ENCODE results near the gene IKBKG.

The IKBKG gene

DNA sequence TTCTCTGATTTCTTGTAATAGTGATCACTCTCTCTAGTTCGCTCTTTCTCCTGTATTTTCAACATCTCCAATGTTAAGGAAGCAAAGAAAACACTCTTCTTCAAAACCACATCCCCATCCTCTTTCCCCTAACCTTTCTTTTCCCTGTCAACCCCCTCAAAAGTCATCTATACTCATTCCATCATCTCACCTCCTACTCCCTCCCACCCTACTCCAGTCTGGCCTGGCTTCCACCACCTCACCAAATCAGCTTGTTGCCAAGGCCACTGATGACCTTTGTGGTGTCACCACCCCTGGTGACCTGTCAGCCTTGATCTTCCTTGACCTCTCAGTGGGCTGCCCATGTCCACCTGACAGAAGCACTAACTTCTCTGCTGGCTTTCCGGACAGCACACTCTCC, 33.7 kb upstream of the IKBKG start:
- CTCF ChIA-PET = no interaction called here
- POLR2A ChIA-PET = interaction anchor here (4.6 kb wide), 1 partner anchor 24 kb away, joined by 21 read pairs; the partner anchor contains the start of gene SLC10A3
- no peak for TF ChIP-seq LEF1 (IDR thresholded peaks at IDR 0.05; ENCODE audit: borderline replicate concordance)
- no peak for TF ChIP-seq TARDBP (IDR thresholded peaks at IDR 0.05)
- no peak for TF ChIP-seq HDGF (IDR thresholded peaks at IDR 0.05; ENCODE audit: borderline replicate concordance)
- TF ChIP-seq FOXK2 (IDR thresholded peaks at IDR 0.05) = no peak
- no peak for TF ChIP-seq ZNF384 (IDR thresholded peaks at IDR 0.05)
- no peak for TF ChIP-seq SUZ12 (IDR thresholded peaks at IDR 0.05)
- TF ChIP-seq ARNT (IDR thresholded peaks at IDR 0.05) = no peak
- TF ChIP-seq FOXA1 (IDR thresholded peaks at IDR 0.05) = no peak
- no peak for TF ChIP-seq FOXM1 (IDR thresholded peaks at IDR 0.05; ENCODE audit: borderline replicate concordance)
- no peak for TF ChIP-seq PKNOX1 (IDR thresholded peaks at IDR 0.05)
- TF ChIP-seq NFRKB (IDR thresholded peaks at IDR 0.05) = no peak
- no peak for DNase-seq (ENCODE audit: extremely low spot score)

- ChIA-PET POLR2A (interaction anchor here (0.9 to 4.6 kb wide), 4 partner anchors 12 to 37 kb away, joined by 3 to 21 read pairs (median 6); partner anchors contain the start of genes LAGE3 and SLC10A3), CTCF (no interaction called here)
- no peak for TF ChIP-seq ZNF384 (IDR thresholded peaks at IDR 0.05)
- no peak for TF ChIP-seq BHLHE40 (IDR thresholded peaks at IDR 0.05; ENCODE audit: borderline replicate concordance)
- TF ChIP-seq SP1 (IDR thresholded peaks at IDR 0.05) = no peak
- no peak for TF ChIP-seq ELF4 (IDR thresholded peaks at IDR 0.05)
- no peak for TF ChIP-seq TARDBP (IDR thresholded peaks at IDR 0.05)
- no peak for TF ChIP-seq ARNT (IDR thresholded peaks at IDR 0.05)
- no peak for TF ChIP-seq NFRKB (IDR thresholded peaks at IDR 0.05)
- TF ChIP-seq HDGF (IDR thresholded peaks at IDR 0.05; ENCODE audit: borderline replicate concordance) = no peak
- no peak for TF ChIP-seq FOXA1 (IDR thresholded peaks at IDR 0.05)
- no peak for TF ChIP-seq FOXM1 (IDR thresholded peaks at IDR 0.05; ENCODE audit: borderline replicate concordance)
- TF ChIP-seq PKNOX1 (IDR thresholded peaks at IDR 0.05) = no peak
- no peak for TF ChIP-seq FOXK2 (IDR thresholded peaks at IDR 0.05)
- TF ChIP-seq L3MBTL2 (conservative IDR thresholded peaks at IDR 0.05) = no peak
- TF ChIP-seq CTBP1 (IDR thresholded peaks at IDR 0.05; ENCODE audit: borderline replicate concordance) = no peak
- TF ChIP-seq LEF1 (IDR thresholded peaks at IDR 0.05; ENCODE audit: borderline replicate concordance) = no peak
- no peak for TF ChIP-seq SUZ12 (IDR thresholded peaks at IDR 0.05)
- DNase-seq (ENCODE audit: extremely low spot score) = no peak
These were observed 32.1 kb upstream of the IKBKG start for GRCh38 chrX:154515090-154515965.

DNA sequence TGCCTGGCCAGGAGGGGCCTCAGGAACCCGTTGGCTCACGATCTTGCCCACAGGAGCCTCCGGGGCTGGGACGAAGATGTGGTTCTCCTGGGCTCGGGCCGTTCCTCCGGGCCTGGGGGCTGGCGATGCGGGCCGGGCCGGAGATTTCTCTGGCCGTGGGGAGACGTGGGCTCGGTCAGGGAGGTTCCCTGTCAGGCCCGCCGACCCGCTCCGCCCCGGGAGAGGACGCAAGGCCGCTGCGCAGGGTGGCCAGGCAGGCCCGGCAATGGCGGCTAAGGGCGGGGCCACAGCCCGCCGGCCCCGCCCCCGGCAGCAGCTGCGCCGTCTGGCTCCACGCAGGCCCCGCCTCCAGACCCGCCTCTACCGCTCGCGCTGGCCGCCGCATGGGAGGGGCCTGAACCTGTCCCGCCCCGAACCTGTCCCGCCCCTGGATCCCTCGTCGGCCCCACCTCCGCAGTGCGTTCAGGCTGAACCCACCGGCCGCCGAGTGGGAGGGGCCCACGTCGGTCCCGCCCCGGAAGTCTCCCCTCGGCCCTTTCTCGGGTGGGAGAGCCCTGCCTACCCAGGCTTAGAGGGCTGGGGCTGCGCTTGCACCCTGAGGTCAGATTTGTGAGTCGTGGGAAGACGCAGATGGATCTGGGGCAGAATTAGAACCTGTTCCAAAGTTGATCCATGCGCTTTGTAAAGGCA, 31.3 kb upstream of the IKBKG start, which contains the start of gene FAM3A:
FAM3A (minus strand) TSS at position 267 of the 690 bp plus-strand sequence. CDS start 460 bp downstream, outside the sequence.
- CTCF ChIA-PET = interaction anchor here (1.1 kb wide), 1 partner anchor 11 kb away, joined by 7 read pairs; no protein-coding TSS in a partner anchor
- POLR2A ChIA-PET = interaction anchor here (0.6 to 4.6 kb wide), 7 partner anchors 9 to 117 kb away, joined by 3 to 21 read pairs (median 4); partner anchors contain the start of genes LAGE3, PLXNA3 and SLC10A3
- TF ChIP-seq ZNF384 (IDR thresholded peaks at IDR 0.05) = no peak
- TF ChIP-seq NFRKB (IDR thresholded peaks at IDR 0.05) = no peak
- no peak for TF ChIP-seq CTBP1 (IDR thresholded peaks at IDR 0.05; ENCODE audit: borderline replicate concordance)
- TF ChIP-seq SP1 (IDR thresholded peaks at IDR 0.05) = no peak
- TF ChIP-seq TARDBP (IDR thresholded peaks at IDR 0.05) = no peak
- TF ChIP-seq BHLHE40 (IDR thresholded peaks at IDR 0.05; ENCODE audit: borderline replicate concordance) = no peak
- no peak; the same call in 1 of the 2 replicates for TF ChIP-seq HDGF (IDR thresholded peaks at IDR 0.05; ENCODE audit: borderline replicate concordance)
- TF ChIP-seq PKNOX1 (IDR thresholded peaks at IDR 0.05) = no peak
- no peak for TF ChIP-seq LEF1 (IDR thresholded peaks at IDR 0.05; ENCODE audit: borderline replicate concordance)
- TF ChIP-seq ELF4 (IDR thresholded peaks at IDR 0.05) = no peak; the same call in 1 of the 2 replicates
- TF ChIP-seq L3MBTL2 (conservative IDR thresholded peaks at IDR 0.05) = no peak
- peak; percentile 96 for DNase-seq (ENCODE audit: extremely low spot score)

GRCh38 chrX:154516656-154517100, 30.7 kb upstream of the IKBKG start:
- POLR2A ChIA-PET = interaction anchor here (0.6 to 4.6 kb wide), 8 partner anchors 10 to 117 kb away, joined by 3 to 21 read pairs (median 4); partner anchors contain the start of genes LAGE3, PLXNA3 and SLC10A3
- CTCF ChIA-PET = interaction anchor here (1.1 kb wide), 1 partner anchor 11 kb away, joined by 7 read pairs; no protein-coding TSS in a partner anchor
- TF ChIP-seq L3MBTL2 (conservative IDR thresholded peaks at IDR 0.05) (no peak), ELF4 (IDR thresholded peaks at IDR 0.05) (no peak)
- DNase-seq (ENCODE audit: extremely low spot score) = no peak

DNA sequence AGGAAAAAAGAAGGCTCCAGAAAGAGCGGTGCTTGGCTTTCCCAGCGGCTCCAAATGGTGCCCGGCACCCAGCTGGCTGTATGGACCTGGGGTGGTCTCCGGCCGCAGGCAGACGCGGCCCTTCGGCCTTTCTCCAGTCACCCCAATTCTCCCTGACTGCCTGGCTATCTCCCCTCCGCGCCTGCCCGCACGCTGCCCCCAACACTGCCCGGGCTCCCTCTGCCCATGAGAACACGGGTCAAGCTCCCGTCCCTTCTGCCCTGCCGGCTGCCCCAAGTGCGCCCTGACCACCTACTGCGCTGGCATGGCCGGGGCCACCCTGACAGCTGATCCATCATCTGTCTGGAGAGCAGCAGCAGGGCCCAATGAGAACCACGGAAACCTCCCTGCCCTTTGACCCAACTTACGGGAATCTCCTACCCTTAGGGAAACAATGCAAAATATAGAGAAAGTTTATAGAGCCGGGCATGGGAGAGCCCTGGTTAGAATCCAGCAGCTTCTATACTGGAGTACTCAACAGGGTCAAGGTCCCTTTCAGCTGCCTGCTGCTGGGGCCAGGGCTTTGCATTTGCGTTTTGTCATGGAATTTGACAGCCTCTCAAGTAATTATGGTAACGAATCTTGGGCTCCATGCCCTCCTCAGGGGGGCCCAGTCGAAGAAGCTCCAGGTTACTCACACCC, 30.2 kb upstream of the IKBKG start:
- no peak for DNase-seq (ENCODE audit: extremely low spot score)
- ChIA-PET CTCF (interaction anchor here (1.1 to 2.4 kb wide), 2 partner anchors 10 kb away, joined by 7 to 12 read pairs; no protein-coding TSS in a partner anchor), POLR2A (interaction anchor here (0.9 to 4.6 kb wide), 8 partner anchors 10 to 192 kb away, joined by 3 to 21 read pairs (median 4); partner anchors contain the start of gene SLC10A3)
- TF ChIP-seq L3MBTL2 (conservative IDR thresholded peaks at IDR 0.05) (no peak), CTBP1 (IDR thresholded peaks at IDR 0.05; ENCODE audit: borderline replicate concordance) (no peak), TARDBP (IDR thresholded peaks at IDR 0.05) (no peak), SUZ12 (IDR thresholded peaks at IDR 0.05) (no peak), HDGF (IDR thresholded peaks at IDR 0.05; ENCODE audit: borderline replicate concordance) (no peak), FOXA1 (IDR thresholded peaks at IDR 0.05) (no peak), FOXM1 (IDR thresholded peaks at IDR 0.05; ENCODE audit: borderline replicate concordance) (no peak), ZNF384 (IDR thresholded peaks at IDR 0.05) (no peak), FOXK2 (IDR thresholded peaks at IDR 0.05) (no peak), NFRKB (IDR thresholded peaks at IDR 0.05) (no peak), ARNT (IDR thresholded peaks at IDR 0.05) (no peak), PKNOX1 (IDR thresholded peaks at IDR 0.05) (no peak), SP1 (IDR thresholded peaks at IDR 0.05) (no peak), LEF1 (IDR thresholded peaks at IDR 0.05; ENCODE audit: borderline replicate concordance) (no peak), BHLHE40 (IDR thresholded peaks at IDR 0.05; ENCODE audit: borderline replicate concordance) (no peak), ELF4 (IDR thresholded peaks at IDR 0.05) (no peak)
